IMR-90 (cell line): ENCODE measurements around the gene CELSR1. TPM values are rescaled to one million over a fixed set of nuclear protein-coding genes. Genes with fewer than 3 reads are reported as not detected.

Experiments
- ATAC-seq: fragments of 200-7000 bp; cut with Tn5 transposase; 2 replicates; pipeline ENCODE4 v1.9.1; 2020; ENCODE audit warnings: low read depth, mild to moderate bottlenecking, moderate library complexity
- BruUV-seq: library from RNA; stranded (reverse); fragments of 400-500 nt; replicated peaks from 2 replicates; lab custom pipeline; 2021; lab: Mats Ljungman, UMichigan
- CTCF ChIA-PET: fragments of 300-600 bp; formaldehyde crosslinking; extraction: SDS; loops from one replicate; lab custom pipeline; 2021; ENCODE audit warnings: antibody characterized with exemption; lab: Yijun Ruan, JAX
- POLR2A ChIA-PET: fragments of 300-600 bp; sonication (Branson Sonifier 250); formaldehyde crosslinking; loops from one replicate; lab custom pipeline; 2022; ENCODE audit warnings: antibody characterized with exemption; ENCODE audit not compliant: unreplicated experiment; lab: Charles Lee
- DNase-seq: peaks from one replicate; pipeline ENCODE4 v3.0.0; 2013
- H2AFZ ChIP-seq: replicated peaks from 2 replicates; pipeline ENCODE3; 2013; ENCODE audit warnings: low read length, mild to moderate bottlenecking; ENCODE audit not compliant: poor library complexity
- H2AK5ac ChIP-seq: 2 replicates; pipeline ENCODE4 v1.6.1; 2013; ENCODE audit warnings: low read depth, low read length, inconsistent platforms
- H2AK9ac ChIP-seq: replicated peaks from 2 replicates; pipeline ENCODE3; 2013; ENCODE audit warnings: mild to moderate bottlenecking, low read depth, low read length, moderate library complexity; ENCODE audit not compliant: poor library complexity
- H2BK120ac ChIP-seq: 2 replicates; pipeline ENCODE4 v1.6.1; 2013; ENCODE audit warnings: low read depth, low read length, inconsistent platforms
- H2BK15ac ChIP-seq: 3 replicates; pipeline ENCODE4 v1.6.1; 2013; ENCODE audit warnings: low read depth, low read length, inconsistent platforms
- H2BK20ac ChIP-seq: 2 replicates; pipeline ENCODE4 v1.6.1; 2013; ENCODE audit warnings: low read depth, mild to moderate bottlenecking, inconsistent platforms, low read length, moderate library complexity
- H2BK5ac ChIP-seq: 2 replicates; pipeline ENCODE4 v1.6.1; 2013; ENCODE audit warnings: mild to moderate bottlenecking, low read depth, low read length, inconsistent platforms; ENCODE audit not compliant: poor library complexity, severe bottlenecking
- H3K14ac ChIP-seq: replicated peaks from 2 replicates; pipeline ENCODE4 v1.6.1; 2013; ENCODE audit warnings: low read depth, low read length, inconsistent platforms
- H3K18ac ChIP-seq: 2 replicates; pipeline ENCODE4 v1.6.1; 2013; ENCODE audit warnings: low read depth, low read length, control low read depth
- H3K23ac ChIP-seq: 2 replicates; pipeline ENCODE4 v1.6.1; 2013; ENCODE audit warnings: low read depth, low read length, inconsistent platforms
- H3K27ac ChIP-seq: 2 replicates; pipeline ENCODE4 v1.5.1; 2013; ENCODE audit warnings: mild to moderate bottlenecking, control low read depth, low read length; ENCODE audit not compliant: insufficient read depth
- H3K27me3 ChIP-seq: 2 replicates; pipeline ENCODE4 v1.6.1; 2013; ENCODE audit warnings: low read length; ENCODE audit not compliant: control insufficient read depth, insufficient read depth
- H3K36me3 ChIP-seq: 2 replicates; pipeline ENCODE4 v1.6.1; 2013; ENCODE audit warnings: low read length, mixed read lengths; ENCODE audit not compliant: control insufficient read depth, insufficient read depth
- H3K4ac ChIP-seq: 2 replicates; pipeline ENCODE4 v1.6.1; 2013; ENCODE audit warnings: low read depth, low read length, inconsistent platforms
- H3K4me1 ChIP-seq: 2 replicates; pipeline ENCODE4 v1.6.1; 2013; ENCODE audit warnings: low read length, mixed read lengths; ENCODE audit not compliant: control insufficient read depth, insufficient read depth
- H3K4me2 ChIP-seq: 2 replicates; pipeline ENCODE4 v1.6.1; 2013; ENCODE audit warnings: low read depth, mild to moderate bottlenecking, control low read depth, low read length, moderate library complexity
- H3K4me3 ChIP-seq: 2 replicates; pipeline ENCODE4 v1.5.1; 2013; ENCODE audit warnings: low read depth, mild to moderate bottlenecking, control low read depth, low read length, moderate library complexity; ENCODE audit not compliant: insufficient read depth
- H3K56ac ChIP-seq: 2 replicates; pipeline ENCODE4 v1.6.1; 2013; ENCODE audit warnings: low read length, inconsistent platforms; ENCODE audit not compliant: insufficient read depth; ENCODE audit errors: extremely low read depth
- H3K79me1 ChIP-seq, 2 experiments: 2 replicates each; pipeline ENCODE4 v1.6.1; 2013; ENCODE audit warnings: low read length in 2 of 2, inconsistent platforms in 1 of 2, low read depth in 1 of 2
- H3K9ac ChIP-seq: 2 replicates; pipeline ENCODE4 v1.6.1; 2013; ENCODE audit warnings: low read depth, low read length, control low read depth
- H3K9me1 ChIP-seq: 2 replicates; pipeline ENCODE4 v1.6.1; 2013; ENCODE audit warnings: low read length, inconsistent platforms; ENCODE audit not compliant: insufficient read depth
- H3K9me3 ChIP-seq: 2 replicates; pipeline ENCODE4 v1.6.1; 2013; ENCODE audit warnings: low read length; ENCODE audit not compliant: control insufficient read depth, insufficient read depth
- H4K20me1 ChIP-seq: 2 replicates; pipeline ENCODE4 v1.6.1; 2013; ENCODE audit warnings: low read length, inconsistent platforms; ENCODE audit not compliant: insufficient read depth
- H4K5ac ChIP-seq: 2 replicates; pipeline ENCODE4 v1.6.1; 2013; ENCODE audit warnings: mild to moderate bottlenecking, low read depth, low read length, control low read depth
- H4K8ac ChIP-seq, 2 experiments: 2 replicates each; pipeline ENCODE4 v1.6.1; 2013; ENCODE audit warnings: low read depth in 2 of 2, low read length in 2 of 2, control low read depth in 1 of 2, inconsistent platforms in 1 of 2
- H4K91ac ChIP-seq: 2 replicates; pipeline ENCODE4 v1.6.1; 2013; ENCODE audit warnings: low read depth, low read length, inconsistent platforms; ENCODE audit not compliant: insufficient read depth
- CEBPB ChIP-seq: IDR thresholded peaks from 2 replicates; pipeline ENCODE4 v1.6.1; 2012; ENCODE audit warnings: low read depth, low read length, improper control_type of control experiment
- NFE2L2 ChIP-seq: fragments of 150-350 bp; IDR thresholded peaks from 2 replicates; pipeline ENCODE4 v1.6.1; 2016; ENCODE audit warnings: low read depth, mild to moderate bottlenecking, low read length
- POLR2A ChIP-seq: IDR thresholded peaks from 2 replicates; pipeline ENCODE4 v1.6.1; 2012; ENCODE audit warnings: mild to moderate bottlenecking, low read depth, low read length
- WGBS, 2 experiments: methylation state at CpG; one replicate each; pipeline versions ENCODE4 v1.1.5 to v1.1.7; 2013; ENCODE audit warnings: missing lambda C conversion rate in 2 of 2; ENCODE audit not compliant: insufficient read length in 1 of 2; ENCODE audit errors: extremely low coverage in 2 of 2; 5-methylcytosine and 5-hydroxymethylcytosine counted together
- dilution Hi-C: fragments of 300-500 bp; cut with HindIII; formaldehyde crosslinking; loops from one replicate; pipeline ENCODE4 v1.14.3; 2018; ENCODE audit warnings: low sequenced_read_pairs; ENCODE audit not compliant: unreplicated experiment
- in situ Hi-C: fragments of 300-500 bp; cut with MboI; formaldehyde crosslinking; loops from 3 replicates; pipeline ENCODE4 v1.14.3; 2019; ENCODE audit warnings: low sequenced_read_pairs, inconsistent platforms, mixed read lengths
- intact Hi-C: fragments of 100-400 bp; cut with micrococcal nuclease; formaldehyde crosslinking; loops from 2 replicates; pipeline ENCODE4 v1.10.0; 2022
- polyA plus RNA-seq, 3 experiments: library from polyadenylated mRNA; depleted of rRNA; stranded (reverse); fragments of >200 nt; gene quantifications; 2 replicates each; pipeline ENCODE4 v1.2.3, GENCODE V29; 2012; ENCODE audit warnings: low replicate concordance in 1 of 3
- total RNA-seq: library from RNA; depleted of rRNA; stranded (reverse); fragments of >200 nt; gene quantifications from 2 replicates; pipeline ENCODE4 v1.2.3, GENCODE V29; 2012

CELSR1 gene
- total and polyA plus RNA-seq, 2 of the 4 experiments (the other 2 are of a cell fraction) = 0.36 to 0.82 TPM

GRCh38 chr22:46424496-46424895 is 112.9 kb downstream of the CELSR1 start:
- Histone ChIP-seq H3K14ac (no peak overlapping the region), H2BK15ac (no peak overlapping the region), H3K4me3 (no peak overlapping the region), H3K56ac (no peak overlapping the region), H2BK5ac (no peak overlapping the region), H2BK120ac (no peak overlapping the region), H3K18ac (no peak overlapping the region), H4K8ac (no peak overlapping the region), H3K27ac (no peak overlapping the region), H3K4me2 (no peak overlapping the region), H3K23ac (no peak overlapping the region), H2AK9ac (no peak overlapping the region), H4K20me1 (no peaks in the 10 kb centered on the region), H2BK20ac (no peak overlapping the region), H3K4ac (no peak overlapping the region), H3K79me1 (no peaks in the 10 kb centered on the region), H2AFZ (no peak overlapping the region), H4K5ac (no peak overlapping the region), H3K9ac (no peak overlapping the region), H3K4me1 (no peaks in the 10 kb centered on the region), H3K9me3 (peaks cover 2% of the 10 kb centered on the region; the same call in 1 of the 2 replicates), H3K9me1 (peaks cover 5% of the 10 kb centered on the region), H3K36me3 (no peaks in the 10 kb centered on the region), H3K27me3 (peaks cover 17% of the 10 kb centered on the region), H2AK5ac (no peak overlapping the region), H4K91ac (no peak overlapping the region)
- in situ Hi-C loops (no loop called here), dilution Hi-C loops (no loop called here), intact Hi-C loops (no loop called here)
- POLR2A ChIA-PET = no interaction called here
- TF ChIP-seq CEBPB (no peak), POLR2A (no peak), NFE2L2 (no peak)
- BruUV-seq = no TSS peak
- WGBS, 2 experiments = 40% methylated on average over 1 of the region's 5 CpGs; no CpG with 5 or more reads in 1 of the 2 experiments
- ATAC-seq (no peak), DNase-seq (no peak)
- CTCF ChIA-PET = no interaction called here
